NAMALWA (cell line): ENCODE data around the gene HOXC5.
A peak's percentile ranks its signal among the peaks of the same experiment; 100 is the strongest.

Source experiments
- DNase-seq: peaks from one replicate; pipeline ENCODE4 v3.0.0-alpha.2; 2015; ENCODE audit warnings: low spot score

HOXC5 gene

GRCh38 chr12:54006559-54007220, 26.2 kb upstream of the HOXC5 start:
- no peak for DNase-seq

GRCh38 chr12:54007538-54008259, 25.2 kb upstream of the HOXC5 start:
- no peak for DNase-seq

GRCh38 chr12:54008260-54008552, 24.6 kb upstream of the HOXC5 start:
- no peak for DNase-seq

- DNase-seq: no peak
Observed at GRCh38 chr12:54009171-54010052, 23.4 kb upstream of the HOXC5 start.

GRCh38 chr12:54010053-54010971, 22.5 kb upstream of the HOXC5 start:
- DNase-seq: no peak

- no peak for DNase-seq
Observed at GRCh38 chr12:54010972-54011664, 21.7 kb upstream of the HOXC5 start.

GRCh38 chr12:54011665-54012532, 21.0 kb upstream of the HOXC5 start:
- DNase-seq: no peak

GRCh38 chr12:54012631-54013409, 20.0 kb upstream of the HOXC5 start:
- no peak for DNase-seq

- no peak for DNase-seq
Observed at GRCh38 chr12:54014377-54015017, 18.4 kb upstream of the HOXC5 start.

GRCh38 chr12:54015018-54015931, 17.6 kb upstream of the HOXC5 start:
- DNase-seq: no peak

GRCh38 chr12:54016051-54016450, 16.8 kb upstream of the HOXC5 start:
- DNase-seq: no peak

- no peak for DNase-seq
Observed at GRCh38 chr12:54016478-54016964, 16.3 kb upstream of the HOXC5 start.

- DNase-seq: peak; percentile 54
Observed at GRCh38 chr12:54017027-54017788, 15.6 kb upstream of the HOXC5 start.

- DNase-seq: peak; percentile 96
Observed at GRCh38 chr12:54017878-54018467, 14.9 kb upstream of the HOXC5 start.

GRCh38 chr12:54018468-54018984, 14.3 kb upstream of the HOXC5 start:
- no peak for DNase-seq

GRCh38 chr12:54019091-54019811, 13.6 kb upstream of the HOXC5 start:
- no peak for DNase-seq
